ENCODE results near the gene NELL1. TPM values are rescaled to one million over a fixed set of nuclear protein-coding genes. Genes with fewer than 3 reads are reported as not detected.

NELL1 gene
- total RNA-seq, 1 donor from 2014 or later: not detected

DNA sequence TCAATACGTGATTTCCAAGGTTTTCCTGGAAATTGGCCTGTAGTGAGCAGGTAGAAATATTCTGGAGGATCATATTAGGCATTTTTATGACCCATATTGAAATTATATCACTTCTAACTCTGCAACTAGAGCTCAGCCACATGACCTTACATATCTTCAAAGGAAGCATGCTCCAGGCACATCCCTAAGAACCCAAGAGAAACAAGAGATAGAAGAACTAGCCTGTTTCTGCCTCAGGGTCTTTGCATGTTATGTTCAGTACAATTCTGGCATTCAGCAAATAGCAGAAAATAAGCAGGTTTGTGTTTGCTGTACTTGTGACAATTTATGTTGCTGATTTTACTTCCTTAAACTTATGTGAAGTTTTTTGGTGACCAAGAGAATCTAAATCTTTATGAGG lies 859.8 kb downstream of the NELL1 start:
- DNase-seq (ENCODE audit: extremely low read depth, low read depth, low spot score): no peak

DNA sequence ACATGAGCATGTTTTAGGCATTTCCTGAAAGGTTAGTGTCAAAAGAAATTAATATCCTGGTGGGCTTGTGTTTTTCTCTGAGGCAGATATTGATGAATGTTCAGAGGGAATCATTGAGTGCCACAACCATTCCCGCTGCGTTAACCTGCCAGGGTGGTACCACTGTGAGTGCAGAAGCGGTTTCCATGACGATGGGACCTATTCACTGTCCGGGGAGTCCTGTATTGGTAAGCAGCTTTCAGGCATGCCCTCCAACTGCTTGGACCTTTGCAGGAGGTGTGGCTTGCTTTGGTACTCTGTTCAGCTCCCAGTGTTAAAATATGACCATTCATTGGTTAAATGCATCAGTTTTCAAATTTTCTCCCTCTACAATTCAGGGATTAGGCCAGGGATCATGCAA lies 864.9 kb downstream of the NELL1 start:
- DNase-seq (ENCODE audit: extremely low read depth, low read depth, low spot score): no peak

DNA sequence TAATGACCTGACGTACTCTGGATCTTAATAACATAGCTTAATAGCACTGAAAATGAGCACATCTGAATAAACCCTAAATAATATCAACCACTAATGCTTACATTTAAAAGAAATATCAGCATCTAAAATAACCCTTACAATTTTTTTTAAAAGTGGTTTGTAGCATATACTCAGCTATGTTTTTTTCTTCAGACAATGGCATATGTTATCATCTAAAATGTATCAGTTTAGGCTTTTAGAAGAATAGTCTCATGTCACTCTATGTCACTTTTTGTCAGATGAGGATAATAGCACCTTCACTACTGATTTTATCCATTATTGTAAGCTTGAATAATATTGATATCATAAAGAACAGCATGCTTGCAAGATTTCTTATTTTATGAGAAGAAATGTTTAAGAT lies 868.6 kb downstream of the NELL1 start:
- no peak for DNase-seq (ENCODE audit: extremely low read depth, low read depth, low spot score)

DNA sequence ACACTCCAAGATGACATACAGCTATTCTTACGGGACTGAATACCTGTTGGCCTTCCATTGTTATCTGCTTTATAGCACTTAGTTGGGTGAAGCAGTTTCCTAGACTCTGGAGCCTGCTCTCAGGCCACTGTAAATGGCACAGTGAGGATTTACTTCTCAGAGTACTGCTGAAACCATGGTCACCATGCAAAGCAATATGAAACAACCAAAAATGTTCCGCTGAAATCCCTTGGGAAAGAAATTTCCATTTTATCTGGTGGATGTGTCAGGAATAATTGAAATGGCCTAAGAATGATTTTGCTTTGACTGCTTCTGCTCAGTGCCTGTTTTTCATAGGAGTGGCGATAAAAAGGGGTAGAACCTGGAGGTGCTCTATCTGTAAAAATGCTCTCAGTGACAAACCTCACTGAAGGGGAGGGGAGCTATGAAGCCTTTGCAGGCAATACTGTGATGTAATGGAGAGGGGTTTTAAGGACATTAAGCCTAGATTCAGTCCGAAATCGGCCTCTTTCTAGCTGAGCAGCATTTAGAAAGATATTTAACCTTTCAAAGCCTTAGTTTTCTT lies 871.9 kb downstream of the NELL1 start:
- DNase-seq (ENCODE audit: extremely low read depth, low read depth, low spot score): no peak

DNA sequence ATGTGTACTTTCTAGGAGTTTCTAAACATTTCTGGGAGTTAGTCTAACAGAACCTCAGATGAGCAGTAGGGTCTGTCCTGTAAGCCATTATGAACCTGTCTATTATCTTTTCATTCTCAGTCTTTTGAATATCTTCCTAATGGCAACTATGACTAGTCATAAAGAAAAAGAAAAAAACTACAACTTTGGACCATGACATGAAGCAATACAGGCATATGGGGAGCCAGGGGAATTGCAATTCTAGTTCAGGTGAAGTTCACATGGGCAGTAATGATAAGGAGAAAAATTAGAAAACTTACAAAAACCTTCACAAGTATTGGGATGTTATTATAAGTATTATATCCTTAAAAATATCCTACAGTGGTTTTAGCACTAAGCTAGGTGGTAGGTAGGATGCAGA lies 874.5 kb downstream of the NELL1 start:
- DNase-seq (ENCODE audit: extremely low read depth, low read depth, low spot score): no peak

DNA sequence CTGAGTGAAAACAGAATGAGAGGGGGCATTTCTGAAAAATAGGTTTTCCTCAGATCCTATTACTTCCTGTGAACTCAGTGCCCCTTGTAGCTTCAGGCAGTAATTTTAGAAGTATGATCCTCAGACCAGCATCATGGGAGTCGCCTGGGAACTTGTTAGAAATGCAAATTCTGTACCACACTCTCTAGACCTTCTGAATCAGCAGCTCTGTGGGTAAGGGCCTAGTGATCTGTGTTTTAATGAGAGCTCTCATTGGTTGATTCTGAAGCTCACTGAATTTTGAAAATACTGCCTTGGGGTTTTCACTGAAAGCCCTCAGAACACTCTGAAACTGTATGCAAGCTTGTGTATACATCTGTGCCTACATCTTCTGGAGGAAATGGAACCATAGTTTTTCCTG lies 876.3 kb downstream of the NELL1 start:
- no peak for DNase-seq (ENCODE audit: extremely low read depth, low read depth, low spot score)

DNA sequence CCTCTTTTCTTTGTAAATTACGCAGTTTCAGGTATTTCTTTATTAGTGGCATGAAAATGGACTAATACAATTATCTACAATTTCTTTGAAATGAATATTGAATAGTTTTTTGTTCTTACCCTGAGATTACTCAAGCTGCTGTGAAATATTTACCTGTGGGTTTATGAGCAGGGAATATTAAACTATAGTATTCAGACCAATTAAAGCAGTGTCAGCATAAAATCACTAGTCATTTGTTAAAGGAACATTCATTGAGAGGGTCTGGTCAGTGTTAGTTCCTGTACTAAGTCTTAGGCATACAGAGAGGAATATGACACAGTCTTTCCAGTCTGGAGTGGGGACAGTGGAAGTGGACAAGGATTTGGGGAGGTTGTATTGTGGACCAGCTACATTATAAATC lies 877.3 kb downstream of the NELL1 start:
- no peak for DNase-seq (ENCODE audit: extremely low read depth, low read depth, low spot score)

DNA sequence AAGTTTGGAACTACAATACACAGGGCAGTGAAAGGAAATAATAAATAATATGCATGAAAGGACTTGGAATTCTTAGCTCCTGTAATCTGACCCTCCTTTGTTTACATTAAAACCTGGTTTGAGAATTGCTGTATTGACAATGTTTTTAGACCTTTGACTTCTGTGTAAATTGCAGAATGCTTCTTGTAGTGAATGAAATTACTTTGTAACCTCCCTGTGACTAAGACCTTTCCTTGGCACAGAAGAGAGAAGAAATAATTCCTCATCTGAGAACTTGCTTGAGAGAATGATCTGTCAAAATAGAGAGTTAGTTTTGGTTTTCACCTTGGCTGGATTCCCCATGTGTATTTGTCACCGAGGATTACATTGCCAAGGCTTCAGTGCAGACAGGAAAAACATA lies 883.5 kb downstream of the NELL1 start:
- DNase-seq (ENCODE audit: extremely low read depth, low read depth, low spot score): no peak

DNA sequence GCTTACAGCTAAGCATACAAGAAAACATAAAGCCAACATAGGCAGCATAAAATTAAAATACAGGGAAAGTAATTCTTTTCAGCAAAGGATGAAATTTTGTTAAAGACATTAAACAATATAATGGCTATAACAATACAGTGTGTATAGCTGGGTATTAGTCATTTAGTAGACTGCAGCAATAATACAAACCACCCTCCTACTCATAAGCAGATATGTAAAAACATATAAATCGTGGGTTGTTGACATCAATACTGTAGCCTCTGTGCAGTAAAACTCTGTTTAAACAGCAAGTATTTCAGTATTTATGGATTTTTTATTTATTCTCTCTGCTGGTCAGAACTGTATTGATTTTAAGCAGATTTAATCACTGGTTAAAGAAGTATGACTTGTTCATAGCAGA lies 884.4 kb downstream of the NELL1 start:
- DNase-seq (ENCODE audit: extremely low read depth, low read depth, low spot score): no peak

DNA sequence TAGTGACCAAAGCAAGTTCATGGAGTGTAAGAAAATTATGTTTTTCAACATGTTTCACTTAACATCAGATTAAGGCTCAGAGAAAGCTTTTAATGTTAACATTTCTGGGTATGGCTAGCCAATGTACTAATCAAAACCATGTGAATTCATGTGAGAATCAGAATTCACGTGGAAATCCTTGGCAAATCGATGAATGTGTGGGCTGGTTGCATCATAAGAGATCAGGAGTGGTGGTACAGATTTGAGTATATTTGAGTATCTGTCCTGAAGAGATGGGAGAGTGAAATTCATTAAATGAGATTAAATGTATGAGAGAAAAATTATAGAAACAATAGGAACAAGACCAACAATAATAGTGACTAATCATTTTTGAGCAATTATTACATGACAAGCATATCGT lies 884.9 kb downstream of the NELL1 start:
- no peak for DNase-seq (ENCODE audit: extremely low read depth, low read depth, low spot score)

DNA sequence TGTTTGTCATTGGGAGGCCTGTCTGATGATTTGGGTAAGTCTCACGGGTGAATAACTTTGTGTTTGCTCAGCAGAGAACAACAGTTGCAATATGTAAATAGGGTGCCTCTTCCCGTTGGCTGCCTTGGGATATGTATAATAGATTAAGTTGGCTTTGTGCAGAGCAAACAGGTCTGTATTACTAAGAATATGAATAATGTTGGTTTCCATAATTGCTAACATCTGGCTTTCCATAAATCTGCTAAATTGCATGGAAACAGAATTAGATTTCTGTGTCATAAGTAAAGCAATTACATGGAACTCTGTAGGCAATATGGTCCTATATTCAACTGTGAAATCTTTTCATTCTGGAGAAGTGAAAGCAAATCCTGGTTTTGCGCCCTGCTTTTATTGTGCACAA lies 887.5 kb downstream of the NELL1 start:
- no peak for DNase-seq (ENCODE audit: extremely low read depth, low read depth, low spot score)

DNA sequence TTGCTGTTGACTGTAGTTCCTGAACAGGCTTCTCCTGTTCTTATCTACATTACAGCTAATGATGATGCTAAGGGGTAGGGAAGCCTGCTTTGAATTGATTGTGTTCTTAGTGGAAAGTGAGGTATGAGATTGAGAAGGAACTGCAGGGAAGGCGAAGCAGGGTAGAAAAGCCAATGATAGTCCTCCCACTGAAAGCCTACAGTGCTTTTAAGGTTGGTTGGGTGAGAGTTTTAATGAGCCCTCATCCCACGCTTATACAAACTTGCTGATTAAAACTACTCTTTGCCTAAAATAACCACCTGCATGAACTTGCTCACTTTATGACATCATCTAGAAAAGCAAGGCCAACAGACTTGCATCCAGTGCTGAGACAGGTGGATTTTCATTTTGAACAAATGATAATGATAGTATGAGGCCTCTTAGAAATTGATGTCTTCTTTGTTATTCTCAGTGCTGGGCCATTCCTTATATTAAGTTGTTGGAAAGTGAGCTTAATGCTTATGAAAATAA lies 891.1 kb downstream of the NELL1 start:
- DNase-seq (ENCODE audit: extremely low read depth, low read depth, low spot score): no peak

DNA sequence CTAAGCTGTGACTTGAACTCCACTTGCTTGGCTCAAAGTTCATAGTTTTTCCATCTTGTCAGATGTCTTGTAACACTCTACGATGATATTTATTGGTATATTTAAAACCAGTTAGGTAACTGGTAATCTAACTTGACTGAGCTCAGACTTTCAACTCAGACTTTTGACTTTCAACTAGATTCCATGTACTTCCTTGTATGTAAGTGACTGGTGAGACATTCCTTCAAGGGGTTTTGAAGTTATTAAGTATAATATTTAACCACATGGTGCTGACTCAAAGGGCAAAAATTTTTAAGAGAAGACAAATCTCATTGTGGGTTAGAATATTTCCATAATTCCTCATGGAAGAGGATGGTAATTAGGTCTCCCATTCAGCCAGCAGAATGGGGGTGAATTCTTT lies 892.2 kb downstream of the NELL1 start:
- DNase-seq (ENCODE audit: extremely low read depth, low read depth, low spot score): no peak

DNA sequence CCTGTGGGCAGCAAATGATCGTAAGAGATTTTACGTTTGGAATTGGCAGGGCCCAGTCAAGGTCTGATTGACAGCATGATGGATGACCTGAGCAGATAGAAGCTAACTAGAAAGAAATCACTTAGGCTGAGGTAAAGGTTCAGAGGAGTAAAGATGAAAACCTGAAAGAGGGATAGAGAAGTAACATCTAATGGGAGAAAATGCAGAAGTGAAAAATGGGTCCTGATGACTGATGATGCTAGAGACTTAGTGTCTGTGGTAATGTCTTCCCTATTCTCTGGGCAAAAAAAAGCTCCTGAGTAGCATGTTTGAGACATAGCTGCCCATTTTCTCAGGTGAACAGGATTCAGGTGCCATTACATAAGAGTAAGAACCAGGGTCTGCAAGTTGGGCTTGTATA lies 894.7 kb downstream of the NELL1 start:
- DNase-seq (ENCODE audit: extremely low read depth, low read depth, low spot score): no peak

DNA sequence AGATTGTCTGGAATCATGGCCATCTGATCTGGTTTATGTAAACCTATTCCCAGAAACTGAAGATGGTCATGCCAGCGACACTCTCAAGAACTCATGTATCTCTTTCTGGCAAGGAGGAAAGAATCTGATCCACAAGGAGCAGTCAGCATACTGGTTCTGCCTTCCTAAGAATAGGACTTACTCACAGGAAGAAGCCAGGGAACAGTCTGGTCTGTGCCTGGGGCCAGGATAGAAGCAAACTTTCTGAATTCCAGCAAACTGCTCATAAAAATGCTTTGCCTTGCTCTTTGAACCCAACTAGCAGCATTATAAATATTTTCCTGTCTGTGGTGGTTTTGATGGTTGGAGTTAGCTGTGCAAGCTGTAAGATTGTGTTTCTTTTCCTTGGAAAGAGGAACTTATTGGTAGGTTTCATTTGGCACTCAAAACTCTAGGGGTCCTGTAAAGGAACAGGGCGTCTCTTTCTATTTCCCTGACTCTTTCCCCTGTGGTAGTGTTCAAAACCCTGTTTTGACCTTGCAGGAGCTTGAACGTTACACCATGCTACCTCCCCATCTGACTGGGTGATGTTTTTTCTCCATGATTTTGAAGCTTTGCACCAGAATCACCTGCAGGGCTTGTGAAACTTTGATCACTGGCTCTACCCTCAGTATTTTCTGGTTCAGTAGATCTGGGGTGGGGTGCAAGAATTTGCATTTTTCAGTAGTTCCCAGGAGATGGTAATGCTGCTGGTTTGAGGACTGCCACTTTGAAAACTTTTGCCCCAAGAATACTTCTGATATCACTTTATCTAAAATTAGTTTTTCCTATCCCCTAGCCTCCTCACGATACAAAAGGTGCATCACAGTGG lies 895.7 kb downstream of the NELL1 start:
- DNase-seq (ENCODE audit: extremely low read depth, low read depth, low spot score): no peak

DNA sequence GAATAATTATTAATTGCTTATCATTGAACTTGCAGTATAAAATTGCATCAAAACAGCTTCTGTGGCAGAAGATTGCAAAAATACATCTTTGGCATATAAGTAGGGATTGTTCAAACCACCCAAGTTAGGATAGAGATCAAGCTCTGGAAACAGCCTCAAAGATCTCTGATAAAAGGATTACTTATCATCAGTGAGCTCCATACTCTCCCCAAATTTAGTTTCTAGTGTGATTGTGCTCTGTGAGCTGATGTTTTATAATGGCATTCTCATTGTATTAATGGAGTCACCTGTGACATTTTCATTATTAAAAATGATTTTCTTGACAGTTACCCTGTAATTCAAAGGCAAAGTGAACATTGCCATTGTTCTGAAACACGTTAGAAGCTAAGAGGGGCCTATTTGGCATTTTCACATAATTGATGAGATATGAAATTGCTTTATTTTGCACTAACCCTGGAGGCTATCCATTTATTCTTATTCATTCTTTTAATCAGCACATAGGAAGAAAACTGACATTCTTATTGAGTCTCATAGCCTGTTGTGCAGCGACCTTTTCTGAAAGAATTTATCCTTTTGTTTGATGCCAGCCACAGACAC lies 897.2 kb downstream of the NELL1 start:
- no peak for DNase-seq (ENCODE audit: extremely low read depth, low read depth, low spot score)

DNA sequence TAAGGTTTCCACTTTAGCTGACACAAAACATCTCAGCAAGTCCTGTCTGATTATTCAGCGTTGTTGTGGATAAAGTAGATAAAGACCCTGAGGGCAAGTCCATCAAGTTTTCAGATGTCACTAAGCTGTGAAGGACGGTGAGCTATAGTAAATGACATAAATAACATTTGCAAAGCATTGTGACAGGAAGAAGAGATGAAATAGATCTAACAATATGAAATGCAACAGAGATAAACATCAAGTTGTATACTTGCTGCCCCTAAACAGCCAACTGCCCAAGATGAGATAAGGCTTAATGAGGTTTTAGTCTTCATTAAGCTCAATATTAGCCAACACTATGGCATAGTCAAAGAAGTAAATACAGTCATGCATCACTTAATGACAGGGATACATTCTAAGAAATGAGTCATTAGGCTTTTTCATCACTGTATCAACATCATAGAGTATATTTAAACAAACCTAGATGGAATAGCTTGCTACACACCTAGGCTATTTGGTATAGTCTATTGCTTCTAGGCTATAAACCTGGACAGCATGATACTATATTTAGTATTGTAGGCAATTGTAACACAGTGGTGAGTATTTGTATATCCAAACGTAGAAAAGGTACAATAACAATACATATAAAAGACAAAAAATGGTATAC lies 898.4 kb downstream of the NELL1 start:
- DNase-seq (ENCODE audit: extremely low read depth, low read depth, low spot score): no peak

DNA sequence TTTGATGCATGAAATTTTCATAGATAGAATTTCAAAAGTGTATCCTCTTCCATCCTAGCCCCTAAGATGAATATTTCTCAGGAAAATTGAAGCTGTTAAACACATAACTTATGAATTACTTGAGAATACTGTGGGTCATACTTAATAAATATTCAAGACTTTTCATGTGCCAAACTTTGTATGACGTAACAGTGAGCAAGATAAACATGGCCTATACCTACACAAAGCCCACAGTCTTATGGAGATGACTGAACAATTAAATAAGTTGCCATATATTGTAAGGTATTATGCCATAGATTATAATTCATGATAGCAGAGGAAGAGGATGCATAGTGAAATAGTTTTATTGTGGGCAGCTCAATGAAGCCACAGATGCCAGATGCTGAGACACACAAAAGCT lies 902.8 kb downstream of the NELL1 start:
- no peak for DNase-seq (ENCODE audit: extremely low read depth, low read depth, low spot score)

DNA sequence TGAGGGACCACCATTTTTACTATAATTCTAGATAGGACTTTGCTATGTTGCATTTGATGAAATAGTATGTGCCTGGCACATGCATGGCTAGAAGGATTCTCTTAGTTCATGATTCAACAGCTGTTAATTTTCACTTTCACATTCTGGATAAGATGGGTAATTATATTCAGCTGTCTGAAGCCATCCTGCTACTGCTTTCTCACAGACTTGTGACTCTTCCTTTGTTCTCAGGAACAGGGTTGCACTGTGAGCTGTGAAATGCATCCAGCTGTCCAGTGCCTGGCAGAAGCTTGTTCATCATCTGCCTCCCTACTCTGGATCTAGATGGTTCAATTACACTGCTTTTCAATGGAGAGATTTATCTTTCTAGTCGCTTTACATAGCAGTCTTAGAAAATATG lies 913.4 kb downstream of the NELL1 start:
- no peak for DNase-seq (ENCODE audit: extremely low read depth, low read depth, low spot score)

DNA sequence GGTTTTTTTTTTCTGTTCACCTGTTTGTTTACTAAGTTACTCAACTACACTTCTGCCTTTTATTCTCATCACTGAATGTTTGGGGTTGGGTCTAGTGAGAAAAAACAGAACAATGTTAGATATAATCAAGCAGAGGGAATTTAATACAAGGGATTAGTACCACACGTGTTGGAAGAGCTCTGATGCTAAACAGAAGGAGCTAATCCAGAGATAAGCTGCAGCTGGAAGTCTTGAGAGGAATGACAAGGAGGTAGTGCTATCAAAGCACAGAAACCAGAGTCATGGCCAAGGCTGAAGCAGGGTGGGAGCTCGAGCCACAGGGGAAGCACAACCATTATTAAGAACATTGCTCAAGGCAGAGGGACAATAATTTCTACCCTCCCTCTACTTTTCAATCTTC lies 919.4 kb downstream of the NELL1 start:
- no peak for DNase-seq (ENCODE audit: extremely low read depth, low read depth, low spot score)

DNA sequence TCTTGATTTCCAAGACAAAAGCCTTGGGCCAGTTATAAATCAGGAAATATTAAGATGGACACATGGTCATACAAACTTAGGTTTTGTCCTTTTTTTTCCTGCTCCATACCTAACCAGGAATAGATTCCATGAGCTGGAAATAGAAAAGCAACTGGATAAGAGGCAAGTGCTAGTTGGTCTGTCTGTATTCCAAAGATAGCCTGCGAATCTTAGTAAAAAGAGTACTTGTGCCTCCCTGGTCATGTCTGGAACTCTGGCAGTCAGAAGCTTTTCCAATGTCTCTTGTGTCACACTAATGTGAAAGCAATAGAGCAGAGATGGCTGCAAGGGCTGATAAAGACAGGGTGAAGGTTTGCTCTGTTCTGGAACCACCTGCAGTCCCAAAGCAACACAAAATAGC lies 933.3 kb downstream of the NELL1 start:
- DNase-seq (ENCODE audit: extremely low read depth, low read depth, low spot score): no peak

DNA sequence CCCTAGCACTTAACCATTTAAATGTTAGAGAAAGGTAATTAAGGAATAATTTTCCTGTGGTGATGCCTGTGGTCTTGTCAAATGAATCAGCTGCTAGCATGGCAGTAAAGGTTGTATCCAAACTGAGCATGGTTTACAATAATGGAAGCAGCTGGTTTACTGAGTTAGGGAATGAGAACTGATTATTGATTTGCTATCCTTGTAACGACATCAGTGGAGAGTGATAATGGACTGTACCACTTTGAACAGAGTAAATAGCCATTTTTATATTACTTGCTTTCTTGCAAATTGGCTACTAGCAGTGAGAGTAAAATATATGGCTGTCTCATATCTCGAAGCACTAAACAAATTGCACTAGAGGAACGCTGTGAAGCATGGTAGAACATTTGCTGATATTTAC lies 934.5 kb downstream of the NELL1 start:
- DNase-seq (ENCODE audit: extremely low read depth, low read depth, low spot score): no peak
